ENCODE results near the gene BRSK2.
"Not testable (repeated sequence)": the region's sequence is repeated elsewhere in the genome, so short reads cannot be mapped to it uniquely, and the experiment has no call there.

Gene BRSK2

DNA sequence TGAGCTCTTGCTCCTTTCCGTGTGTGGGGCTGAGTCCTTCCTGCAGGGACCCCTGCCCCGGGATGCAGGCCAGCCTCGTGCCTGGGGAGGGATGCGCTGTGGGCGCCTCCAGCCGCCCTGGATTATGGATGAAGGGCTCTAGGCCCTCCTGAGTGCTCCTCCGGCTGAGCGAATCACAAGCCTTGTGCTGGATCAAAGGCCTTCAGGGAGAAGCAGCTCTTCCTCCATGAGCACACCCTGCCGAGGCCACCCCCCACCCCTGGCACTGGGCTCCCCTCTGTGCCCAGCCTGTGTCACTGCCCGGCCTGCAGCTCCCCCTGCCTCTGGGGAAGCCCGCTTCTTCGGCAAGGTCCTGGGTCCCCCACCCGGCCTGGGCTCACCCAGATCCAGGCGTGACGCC lies 43.8 kb downstream of the BRSK2 start:
- in situ Hi-C loops (cut with MboI; ENCODE audit: low sequenced_read_pairs): no loop called here

DNA sequence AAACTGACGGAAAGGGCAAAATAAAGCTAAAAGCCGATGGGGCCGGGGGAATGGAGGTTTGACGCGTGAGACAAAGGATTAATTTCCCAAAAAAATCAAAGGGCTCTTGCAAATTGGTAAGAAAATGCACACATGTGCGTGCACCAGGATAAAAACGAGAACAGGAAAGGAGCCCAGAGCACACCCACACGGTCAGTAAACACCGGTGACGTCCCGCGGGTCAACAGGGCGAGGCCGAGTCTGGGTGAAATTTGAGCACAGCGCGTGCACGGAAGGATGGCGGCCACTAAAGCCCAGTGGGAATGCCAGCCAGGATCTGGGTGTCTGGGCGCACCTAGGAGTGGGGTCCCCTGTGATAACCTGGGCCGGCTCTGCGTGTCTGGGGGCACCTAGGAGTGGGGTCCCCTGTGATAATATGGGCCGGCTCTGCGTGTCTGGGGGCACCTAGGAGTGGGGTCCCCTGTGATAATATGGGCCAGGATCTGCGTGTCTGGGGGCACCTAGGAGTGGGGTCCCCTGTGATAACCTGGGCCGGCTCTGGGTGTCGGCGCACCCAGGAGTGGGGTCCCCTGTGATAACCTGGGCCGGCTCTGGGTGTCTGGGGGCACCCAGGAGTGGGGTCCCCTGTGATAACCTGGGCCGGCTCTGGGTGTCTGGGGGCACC lies 44.4 kb downstream of the BRSK2 start:
- in situ Hi-C loops (cut with MboI; ENCODE audit: low sequenced_read_pairs): no loop called here

DNA sequence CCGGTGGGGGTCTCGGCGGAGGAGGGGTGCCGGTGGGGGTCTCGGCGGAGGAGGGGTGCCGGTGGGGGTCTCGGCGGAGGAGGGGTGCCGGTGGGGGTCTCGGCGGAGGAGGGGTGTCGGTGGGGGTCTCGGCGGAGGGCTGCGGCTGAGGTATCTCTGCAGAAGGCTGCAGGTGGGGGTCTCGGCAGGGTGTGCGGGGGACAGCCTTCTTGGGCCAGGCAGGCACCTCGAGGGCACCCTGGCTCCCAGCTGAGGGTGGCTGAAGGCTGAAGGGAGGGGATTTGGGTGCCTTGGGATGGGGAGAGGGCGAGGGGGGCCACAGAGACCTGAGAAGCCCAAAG lies 45.7 kb downstream of the BRSK2 start:
- in situ Hi-C loops (cut with MboI; ENCODE audit: low sequenced_read_pairs): not testable (repeated sequence)

DNA sequence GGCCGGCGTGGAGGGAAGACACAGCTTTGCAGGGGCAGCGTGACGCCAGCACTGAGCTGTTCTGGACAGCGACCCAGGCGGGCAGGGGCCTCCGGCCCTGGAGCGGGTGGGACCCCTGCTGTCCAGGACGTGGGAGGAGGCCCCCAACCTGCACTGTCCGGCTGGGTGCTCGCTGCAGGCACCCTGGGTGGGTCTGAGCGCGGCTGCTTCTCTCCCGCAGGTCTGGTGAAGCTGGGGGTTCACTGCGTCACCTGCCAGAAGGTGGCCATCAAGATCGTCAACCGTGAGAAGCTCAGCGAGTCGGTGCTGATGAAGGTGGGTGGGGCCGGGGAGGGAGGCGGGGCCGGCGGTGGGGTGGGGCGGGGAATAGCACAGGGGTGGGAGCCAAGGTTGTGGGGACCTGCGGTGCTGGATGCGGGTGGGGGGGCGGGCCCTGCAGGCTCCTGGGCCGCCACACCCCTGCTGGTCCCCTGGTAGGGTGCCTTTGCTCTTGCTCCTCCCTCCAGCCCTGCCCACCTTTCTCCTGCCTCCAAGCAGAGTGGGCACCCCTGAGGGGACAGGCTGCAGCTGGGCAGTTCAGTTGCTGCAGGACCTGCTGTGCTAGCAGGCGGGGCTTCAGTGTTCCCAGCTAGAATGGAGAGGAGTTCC lies 46.2 kb downstream of the BRSK2 start:
- in situ Hi-C loops (cut with MboI; ENCODE audit: low sequenced_read_pairs): no loop called here

DNA sequence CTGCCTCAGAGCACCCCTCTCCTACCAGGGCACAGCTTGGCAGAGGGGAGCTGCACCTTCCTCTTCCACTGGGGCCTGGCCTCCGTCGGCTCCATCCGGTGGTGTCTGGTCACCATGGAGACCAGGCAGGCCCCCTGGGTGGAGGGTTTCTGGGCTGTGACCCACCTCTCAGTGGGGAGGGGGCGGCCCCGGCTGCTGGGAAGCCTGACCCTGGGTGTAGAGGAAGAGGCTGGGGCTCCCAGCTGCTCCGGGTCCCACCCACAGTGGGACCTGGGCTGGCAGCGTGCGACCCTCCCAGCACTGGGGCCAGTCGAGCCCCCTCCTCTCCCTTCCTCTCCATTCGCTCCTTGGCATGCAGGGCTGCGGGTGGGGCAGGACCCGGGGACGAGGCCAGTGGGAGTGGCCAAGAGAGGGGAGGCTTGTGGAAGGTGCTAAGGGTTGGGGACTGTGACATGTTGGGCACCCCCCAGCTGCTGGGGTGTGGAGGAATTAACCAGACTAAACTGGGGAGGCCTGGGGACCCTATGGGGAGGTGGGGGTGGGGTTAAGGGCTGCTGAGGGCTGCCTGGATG lies 46.8 kb downstream of the BRSK2 start:
- in situ Hi-C loops (cut with MboI; ENCODE audit: low sequenced_read_pairs): no loop called here

DNA sequence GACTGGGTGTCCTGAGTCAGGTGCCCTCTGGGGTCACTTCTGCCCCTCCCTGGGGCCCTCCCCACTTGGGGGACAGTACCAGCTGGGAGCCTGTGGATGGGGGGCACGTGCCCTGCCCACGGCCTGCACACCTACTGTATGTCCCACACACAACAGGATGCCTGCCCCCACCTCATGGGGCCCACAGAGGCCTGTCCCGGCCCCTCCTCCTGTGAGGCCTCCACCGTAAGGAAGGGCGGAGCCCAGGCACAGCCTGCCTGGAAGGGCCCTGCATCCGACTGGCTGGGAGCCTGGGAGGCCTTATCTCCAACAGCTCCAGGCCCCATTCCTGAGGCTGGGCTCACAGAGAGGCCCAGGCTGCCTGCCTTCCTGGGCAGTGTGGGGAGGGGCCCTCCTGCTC lies 47.8 kb downstream of the BRSK2 start:
- in situ Hi-C loops (cut with MboI; ENCODE audit: low sequenced_read_pairs): no loop called here

DNA sequence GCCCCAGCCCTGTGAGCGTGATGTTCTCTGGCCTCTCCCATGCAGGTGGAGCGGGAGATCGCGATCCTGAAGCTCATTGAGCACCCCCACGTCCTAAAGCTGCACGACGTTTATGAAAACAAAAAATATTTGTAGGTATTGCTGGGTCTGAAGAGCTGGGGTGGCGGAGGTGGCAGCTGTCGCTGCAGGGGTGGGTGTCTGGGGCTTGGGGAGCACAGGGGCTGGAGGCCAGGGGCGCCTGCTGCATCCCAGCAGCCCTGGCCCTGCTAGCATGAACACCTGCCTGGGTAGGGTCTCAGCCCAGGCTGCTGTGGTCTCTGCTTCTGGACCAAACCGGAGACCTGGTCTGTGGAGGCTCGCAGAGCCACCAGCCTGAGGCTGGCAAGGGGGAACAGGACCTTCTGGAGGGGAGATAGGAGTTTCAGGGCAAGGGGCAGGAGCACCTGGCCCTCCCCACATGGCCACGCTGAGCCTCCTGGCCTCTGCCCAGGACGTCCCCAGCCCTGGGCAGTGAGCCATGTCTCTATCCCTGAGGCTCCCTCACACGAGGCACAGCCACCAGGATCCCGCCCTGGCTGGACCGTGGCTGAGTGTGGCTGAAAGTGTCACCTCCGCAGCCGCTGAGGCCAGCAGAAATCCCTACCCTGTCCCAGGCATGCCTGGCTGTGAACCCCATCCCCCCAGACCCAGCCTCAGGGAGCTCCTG lies 48.7 kb downstream of the BRSK2 start:
- in situ Hi-C loops (cut with MboI; ENCODE audit: low sequenced_read_pairs): no loop called here

DNA sequence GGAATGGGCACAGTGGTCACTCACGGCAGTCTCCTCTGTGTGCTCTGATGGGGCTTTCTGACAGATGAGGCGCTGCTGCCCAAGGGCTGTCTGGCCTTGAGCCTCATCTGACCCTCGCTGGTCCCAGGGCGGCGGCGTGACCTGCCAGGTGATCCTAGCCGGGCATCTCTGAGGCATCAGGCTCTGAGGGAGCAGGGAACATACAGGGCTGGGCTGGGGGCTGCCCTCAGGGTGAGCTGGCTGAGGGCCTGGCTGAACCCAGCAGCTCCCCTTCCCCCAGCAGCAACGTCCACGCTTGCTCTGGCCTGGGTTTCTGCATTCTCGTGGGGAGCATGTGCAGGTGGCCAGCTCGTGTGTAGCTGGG lies 49.2 kb downstream of the BRSK2 start:
- in situ Hi-C loops (cut with MboI; ENCODE audit: low sequenced_read_pairs): no loop called here

DNA sequence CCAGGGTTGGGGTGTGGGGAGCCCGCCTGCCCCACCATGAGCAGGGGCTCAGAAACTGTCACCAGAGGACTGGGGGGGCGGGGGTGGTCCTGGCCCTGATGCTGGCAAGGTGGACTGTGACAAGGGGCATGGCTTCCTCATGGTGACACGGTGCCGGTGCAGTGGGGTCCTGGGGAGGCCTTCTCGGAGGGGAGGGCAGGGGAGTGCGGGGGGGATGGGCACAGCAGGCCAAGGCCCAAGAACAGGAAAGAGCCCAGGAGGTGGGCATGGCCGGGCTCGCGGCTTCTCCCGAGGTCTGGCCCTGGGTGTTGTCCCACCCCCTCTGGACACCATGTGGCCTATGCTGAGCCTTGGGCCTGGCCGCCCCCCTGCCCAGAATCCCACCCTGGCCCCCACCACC lies 49.6 kb downstream of the BRSK2 start:
- in situ Hi-C loops (cut with MboI; ENCODE audit: low sequenced_read_pairs): no loop called here

DNA sequence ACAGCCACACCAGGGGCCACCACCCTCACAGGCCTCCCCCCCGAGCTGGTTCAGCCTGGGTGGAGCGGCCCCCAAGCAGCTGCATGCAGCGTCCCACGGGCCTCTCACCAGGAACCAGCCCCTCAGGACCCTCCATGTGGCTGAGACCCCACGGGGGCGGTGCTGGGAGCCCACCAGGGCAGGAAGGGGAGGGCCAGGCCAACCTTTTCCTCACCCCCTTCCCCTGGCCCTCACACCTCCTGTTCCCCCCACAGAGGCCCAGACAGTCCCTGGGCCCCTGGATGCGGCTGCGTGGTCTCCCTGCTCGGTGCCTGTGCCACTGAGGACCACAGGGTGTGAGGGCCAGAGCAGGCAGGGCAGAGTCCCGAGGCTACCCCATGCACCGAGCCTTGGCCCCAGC lies 50.3 kb downstream of the BRSK2 start:
- in situ Hi-C loops (cut with MboI; ENCODE audit: low sequenced_read_pairs): no loop called here

DNA sequence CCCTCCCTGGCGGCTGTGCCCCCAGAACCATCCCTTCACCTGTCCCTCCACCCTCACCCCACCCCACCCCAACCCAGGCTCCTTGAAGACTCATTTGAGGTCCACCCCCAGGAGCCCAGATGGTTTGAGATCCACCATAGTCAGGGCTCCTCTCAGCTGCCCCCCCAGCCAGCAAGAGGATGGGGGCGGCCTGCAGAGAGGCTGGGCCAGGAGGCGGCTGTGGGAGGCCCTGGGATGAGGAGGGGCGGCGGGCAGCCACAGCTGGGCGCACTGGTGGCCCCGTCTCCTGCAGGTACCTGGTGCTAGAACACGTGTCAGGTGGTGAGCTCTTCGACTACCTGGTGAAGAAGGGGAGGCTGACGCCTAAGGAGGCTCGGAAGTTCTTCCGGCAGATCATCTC lies 50.8 kb downstream of the BRSK2 start:
- in situ Hi-C loops (cut with MboI; ENCODE audit: low sequenced_read_pairs): no loop called here

DNA sequence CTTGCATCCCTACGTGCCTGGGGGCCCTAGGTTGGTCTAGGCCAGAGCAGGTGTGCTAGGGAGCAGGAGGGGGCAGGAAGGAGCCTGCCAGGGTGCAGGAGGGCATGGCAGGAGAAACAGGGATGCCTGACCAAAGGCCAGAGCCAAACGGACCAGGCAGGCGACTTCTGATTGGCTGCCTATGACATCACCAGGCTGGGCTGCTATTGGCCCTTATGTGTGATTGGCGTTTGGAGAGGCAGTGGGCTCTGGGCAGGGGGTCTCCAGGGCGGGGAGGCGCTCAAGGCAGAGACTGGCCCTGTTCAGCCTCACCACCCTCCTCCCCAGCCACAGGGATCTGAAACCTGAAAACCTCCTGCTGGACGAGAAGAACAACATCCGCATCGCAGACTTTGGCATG lies 52.4 kb downstream of the BRSK2 start:
- in situ Hi-C loops (cut with MboI; ENCODE audit: low sequenced_read_pairs): no loop called here

DNA sequence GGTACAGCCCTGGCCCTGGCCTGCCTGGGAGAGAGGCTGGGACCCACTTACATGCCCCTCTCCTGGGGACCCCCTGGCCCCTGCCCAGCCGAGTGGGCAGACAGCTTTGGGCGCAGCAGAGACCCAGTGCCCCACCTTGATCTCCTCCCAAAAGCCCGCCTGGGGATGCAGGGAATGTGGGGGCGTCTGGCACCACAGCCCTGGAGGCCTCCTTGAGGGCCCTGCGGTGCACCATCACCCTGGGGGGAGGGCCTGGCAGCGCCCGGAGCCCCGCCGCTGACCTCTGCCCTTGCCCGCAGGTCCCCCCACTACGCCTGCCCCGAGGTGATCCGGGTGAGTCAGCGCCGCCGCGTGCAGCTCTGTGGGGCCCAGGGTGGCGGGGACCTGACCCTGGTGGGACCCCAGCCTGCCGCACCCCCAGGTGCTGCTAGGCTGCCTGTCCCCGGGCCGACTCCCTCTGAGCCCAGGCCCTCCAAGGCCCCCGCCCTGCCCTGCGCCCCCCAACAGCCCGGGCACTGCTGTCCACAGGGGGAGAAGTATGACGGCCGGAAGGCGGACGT lies 53.2 kb downstream of the BRSK2 start:
- in situ Hi-C loops (cut with MboI; ENCODE audit: low sequenced_read_pairs): no loop called here

DNA sequence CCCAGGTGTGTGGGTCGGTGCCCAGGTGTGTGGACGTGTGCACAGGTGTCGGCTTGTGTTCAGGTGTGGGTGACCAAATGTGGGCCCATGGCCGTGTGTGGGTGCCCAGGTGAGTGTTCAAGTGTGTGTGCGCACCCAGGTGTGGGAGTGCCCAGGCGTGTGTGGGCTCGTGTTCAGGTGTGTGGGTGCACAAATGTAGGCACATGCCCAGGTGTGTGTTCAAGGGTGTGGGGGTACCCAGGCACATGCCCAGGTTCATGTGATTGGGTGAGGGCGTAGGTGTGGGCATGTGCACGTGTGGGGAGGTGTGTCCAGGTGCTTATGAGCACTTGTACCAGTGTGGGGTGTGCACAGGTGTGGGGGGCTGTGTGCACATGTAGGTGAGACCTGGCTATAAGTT lies 54.0 kb downstream of the BRSK2 start:
- in situ Hi-C loops (cut with MboI; ENCODE audit: low sequenced_read_pairs): no loop called here

DNA sequence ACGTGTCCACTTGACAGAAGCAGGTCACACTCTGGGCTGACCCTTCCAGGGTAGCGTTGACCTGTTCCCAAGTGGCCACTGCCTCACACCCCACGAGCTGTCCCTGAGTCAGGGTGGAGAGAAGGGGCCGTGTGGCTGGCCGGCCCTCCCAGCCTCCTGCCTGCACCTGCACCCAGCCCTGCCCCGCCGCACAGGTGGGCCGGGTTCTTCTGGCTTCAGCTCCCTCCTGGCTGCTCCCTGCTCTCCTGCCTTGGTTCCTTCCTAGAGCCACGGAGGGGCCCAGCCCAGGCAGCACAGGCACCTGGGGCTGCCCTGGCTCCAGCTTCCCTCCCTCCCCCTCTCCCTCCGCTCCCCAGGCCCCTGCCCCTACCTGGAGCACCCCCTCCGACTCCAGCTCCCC lies 54.6 kb downstream of the BRSK2 start:
- in situ Hi-C loops (cut with MboI; ENCODE audit: low sequenced_read_pairs): no loop called here

DNA sequence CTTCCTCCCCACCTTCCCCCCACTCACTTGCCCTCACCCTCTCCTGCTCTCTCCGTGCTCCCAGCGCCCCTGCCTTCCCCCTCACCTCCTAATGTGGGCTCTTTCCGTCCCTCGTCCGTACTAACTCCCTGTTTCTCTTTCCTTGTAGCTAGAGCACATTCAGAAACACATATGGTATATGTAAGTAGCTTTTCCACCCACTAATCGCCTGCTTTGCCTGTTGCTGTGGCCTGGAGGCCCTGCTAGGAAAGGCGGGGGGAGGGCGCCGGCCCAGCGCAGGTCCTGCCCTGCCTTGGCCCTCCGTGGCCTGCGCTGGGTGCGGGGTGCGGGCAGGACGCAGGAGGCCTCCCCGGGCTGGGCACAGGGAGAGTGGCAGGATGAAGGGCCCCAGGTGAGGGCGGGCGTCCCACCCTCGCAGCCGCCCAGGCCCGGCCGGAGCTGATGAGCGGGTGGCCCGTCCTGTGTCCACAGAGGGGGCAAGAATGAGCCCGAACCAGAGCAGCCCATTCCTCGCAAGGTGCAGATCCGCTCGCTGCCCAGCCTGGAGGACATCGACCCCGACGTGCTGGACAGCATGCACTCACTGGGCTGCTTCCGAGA lies 55.2 kb downstream of the BRSK2 start:
- in situ Hi-C loops (cut with MboI; ENCODE audit: low sequenced_read_pairs): no loop called here

DNA sequence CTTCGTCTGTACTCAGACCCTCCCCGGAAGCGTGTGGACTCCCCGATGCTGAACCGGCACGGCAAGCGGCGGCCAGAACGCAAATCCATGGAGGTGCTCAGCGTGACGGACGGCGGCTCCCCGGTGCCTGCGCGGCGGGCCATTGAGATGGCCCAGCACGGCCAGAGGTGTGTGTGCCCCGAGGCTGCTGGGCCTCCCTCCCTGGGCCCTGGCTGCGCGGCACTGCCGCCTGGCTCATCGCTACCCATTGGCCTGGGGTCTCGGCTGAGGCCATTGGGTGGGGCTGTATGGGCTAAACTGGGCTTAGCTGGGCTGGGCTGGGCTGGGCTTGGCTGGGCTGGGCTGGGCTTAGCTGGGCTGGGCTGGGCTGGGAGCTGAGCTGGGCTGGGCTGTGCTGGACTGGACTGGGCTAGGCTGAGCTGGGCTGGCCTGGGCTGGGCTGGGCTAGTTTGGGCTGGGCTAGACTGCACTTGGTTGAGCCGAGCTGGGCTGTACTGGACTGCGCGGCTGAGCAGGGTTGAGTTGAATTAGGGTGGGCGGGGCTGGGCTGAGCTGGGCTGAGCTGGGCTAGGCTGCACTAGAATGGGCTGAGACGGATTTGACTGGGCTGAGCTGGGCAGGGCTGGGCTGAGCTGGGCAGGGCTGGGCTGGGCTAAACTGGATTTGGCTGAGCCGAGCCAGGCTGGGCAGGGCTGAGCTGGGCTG lies 56.2 kb downstream of the BRSK2 start:
- in situ Hi-C loops (cut with MboI; ENCODE audit: low sequenced_read_pairs): no loop called here

DNA sequence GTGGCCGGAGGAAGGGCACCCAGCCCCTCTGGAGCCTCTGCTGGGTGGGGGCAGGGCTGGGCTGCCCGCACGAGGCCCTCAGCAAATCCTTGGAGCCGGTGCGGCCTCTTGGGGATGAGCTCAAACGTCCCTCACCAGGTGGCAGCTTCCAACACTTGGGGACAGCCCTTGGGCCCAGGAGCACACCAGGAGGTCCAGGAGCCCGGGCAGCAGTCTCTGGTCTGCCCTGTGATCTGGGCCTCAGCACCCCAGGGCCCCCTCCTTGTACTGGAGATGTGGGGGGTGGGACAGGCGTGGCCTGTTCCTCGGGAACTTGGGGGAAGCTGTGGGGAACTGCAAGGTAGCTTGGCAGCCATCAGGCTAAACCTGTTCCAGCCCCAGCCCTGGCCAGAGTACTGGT lies 56.9 kb downstream of the BRSK2 start:
- in situ Hi-C loops (cut with MboI; ENCODE audit: low sequenced_read_pairs): no loop called here

DNA sequence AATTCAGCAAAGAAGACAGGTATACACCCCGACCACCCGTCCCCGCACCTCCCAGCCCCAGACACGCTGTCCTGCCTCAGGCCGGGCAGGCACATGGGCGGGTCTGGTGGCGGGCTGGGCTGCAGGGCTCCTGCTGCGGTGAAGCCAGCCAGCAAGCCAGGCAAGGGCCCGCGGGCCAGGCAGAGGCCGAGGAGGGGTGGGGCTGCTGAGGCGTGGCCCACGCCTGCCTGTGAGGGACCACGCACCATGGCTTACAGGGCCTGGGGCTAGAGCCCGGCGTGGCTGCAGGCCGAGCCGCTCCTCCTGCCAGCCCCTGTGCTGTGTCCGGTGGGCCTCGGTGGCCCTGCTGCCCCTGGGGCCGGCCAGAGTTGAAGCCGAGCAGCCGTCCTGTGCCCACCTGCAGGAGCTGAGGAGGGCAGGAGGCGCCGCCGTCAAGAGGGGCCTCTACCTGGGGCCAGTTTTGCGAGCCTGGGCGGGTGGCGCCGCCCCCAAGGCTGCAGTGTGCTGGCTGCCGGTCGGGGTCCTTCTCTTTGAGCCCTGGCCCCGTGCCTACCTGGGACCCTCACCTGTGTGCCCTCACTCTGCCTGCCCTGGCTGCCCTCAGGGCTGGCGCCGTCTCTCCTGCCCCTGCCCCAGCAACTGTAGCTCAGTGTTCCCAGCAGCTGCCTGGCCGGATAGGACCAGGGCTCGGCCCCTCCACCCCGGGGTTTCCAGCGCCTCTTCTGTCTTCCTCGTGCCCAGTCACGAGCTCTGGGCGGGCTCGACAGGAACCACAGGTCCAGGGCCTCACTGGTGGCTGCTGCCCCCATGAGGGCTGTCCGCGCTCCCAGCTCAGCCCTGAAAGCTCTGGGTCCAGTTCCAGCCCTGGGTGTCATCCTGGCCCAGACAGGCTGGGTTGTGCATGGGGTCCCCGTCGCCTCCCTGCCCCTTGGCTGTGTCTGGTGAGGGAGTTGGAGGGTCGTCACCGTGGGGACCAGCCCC lies 58.4 kb downstream of the BRSK2 start:
- in situ Hi-C loops (cut with MboI; ENCODE audit: low sequenced_read_pairs): no loop called here

DNA sequence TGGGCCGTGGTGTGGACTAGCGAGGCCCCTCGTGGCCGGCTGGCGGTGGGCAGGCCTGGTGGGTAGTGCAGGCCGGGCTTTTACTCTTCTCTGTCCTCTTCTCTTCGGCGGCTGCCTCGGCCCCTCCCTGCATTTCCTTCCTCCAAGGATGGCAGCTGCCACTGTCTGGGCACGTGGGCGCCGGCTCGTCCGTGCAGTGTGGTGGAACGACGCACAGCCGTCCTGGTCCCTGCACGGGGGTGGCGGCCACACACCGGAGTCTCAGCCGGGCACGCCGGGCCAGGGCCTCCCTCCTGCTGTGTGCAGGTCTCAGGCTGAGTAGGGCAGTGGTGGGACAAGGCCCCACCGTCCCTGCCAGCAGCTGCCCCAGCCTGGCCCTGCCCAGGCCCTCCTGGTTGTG lies 59.1 kb downstream of the BRSK2 start:
- in situ Hi-C loops (cut with MboI; ENCODE audit: low sequenced_read_pairs): no loop called here

Measured in hTERT RPE-1 (cell line).